ENCODE data around the gene CYP3A7. TPM values are rescaled to one million over a fixed set of nuclear protein-coding genes. Genes with fewer than 3 reads are reported as not detected.

Gene CYP3A7
- total RNA-seq (2022; extraction: Qiagen RNA extraction): 0.06 to 0.07 TPM in 2 of 5 replicates, not detected in the others

DNA sequence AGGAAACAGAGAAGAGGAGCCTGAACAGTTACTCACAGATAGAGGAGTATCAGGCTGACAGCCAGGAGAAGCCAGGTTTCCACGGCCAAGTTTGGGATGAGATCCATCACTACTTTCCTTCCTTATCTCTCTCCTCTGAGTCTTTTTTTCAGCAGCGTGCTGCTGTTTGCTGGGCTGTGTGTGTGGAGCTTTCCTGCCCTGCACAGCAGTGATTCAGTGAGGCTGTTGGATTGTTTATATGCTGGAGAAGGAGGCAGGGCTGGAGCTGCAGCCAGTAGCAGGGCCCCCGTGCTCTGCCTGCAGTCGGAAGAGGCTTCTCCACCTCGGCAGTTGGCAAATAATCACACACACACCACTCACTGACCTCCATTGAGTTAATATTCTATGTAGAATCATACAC lies at the start of gene CYP3A7:
Gene CYP3A7, minus strand, starts transcription at position 210 of the 400 bp plus-strand sequence. Its CDS starts 103 bp downstream, at position 107.

DNA sequence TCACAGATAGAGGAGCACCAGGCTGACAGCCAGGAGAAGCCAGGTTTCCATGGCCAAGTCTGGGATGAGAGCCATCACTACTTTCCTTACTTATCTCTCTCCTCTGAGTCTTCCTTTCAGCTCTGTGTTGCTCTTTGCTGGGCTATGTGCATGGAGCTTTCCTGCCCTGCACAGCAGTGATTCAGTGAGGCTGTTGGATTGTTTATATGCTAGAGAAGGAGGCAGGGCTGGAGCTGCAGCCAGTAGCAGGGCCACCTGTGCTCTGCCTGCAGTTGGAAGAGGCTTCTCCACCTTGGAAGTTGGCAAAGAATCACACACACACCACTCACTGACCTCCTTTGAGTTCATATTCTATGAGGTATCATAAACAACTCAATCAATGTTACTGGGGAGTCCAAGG lies 49.0 kb upstream of the CYP3A7 start, which contains the start of gene CYP3A4:
Gene CYP3A4, minus strand, starts transcription at position 178 of the 400 bp plus-strand sequence. Its CDS starts 103 bp downstream, at position 75.

DNA sequence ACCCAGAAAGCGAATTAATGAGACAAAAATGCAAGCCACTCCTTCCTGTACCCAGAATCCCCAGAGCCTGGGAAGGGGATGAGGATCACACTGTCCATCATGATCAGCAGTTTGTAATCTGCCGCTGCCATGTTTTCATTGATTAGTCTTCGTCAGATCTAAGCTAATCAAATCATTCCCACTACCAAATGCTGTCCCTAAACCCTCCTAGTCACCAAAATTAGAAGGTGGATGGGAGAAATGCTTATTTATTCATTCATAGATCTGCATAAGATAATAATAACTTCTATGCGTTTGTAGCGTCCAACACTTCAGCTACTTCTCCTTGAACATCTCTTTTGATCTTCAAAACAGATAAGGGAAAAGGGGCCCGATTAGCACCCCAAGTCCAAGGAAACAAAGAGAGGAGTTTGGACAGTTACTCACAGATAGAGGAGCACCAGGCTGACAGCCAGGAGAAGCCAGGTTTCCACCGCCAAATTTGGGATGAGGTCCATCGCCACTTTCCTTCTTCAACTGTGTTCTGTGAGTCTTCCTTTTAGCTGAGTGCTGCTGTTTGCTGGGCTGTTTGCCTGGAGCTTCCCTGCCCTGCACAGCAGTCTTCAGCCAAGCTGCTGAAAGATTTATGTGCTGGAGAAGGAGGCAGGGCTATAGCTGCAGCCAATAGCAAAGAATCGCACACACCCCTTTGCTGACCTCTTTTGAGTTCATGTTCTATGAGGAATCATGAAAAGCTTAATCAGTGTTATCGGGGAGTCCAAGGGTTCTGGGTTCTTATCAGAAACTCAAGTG lies 55.4 kb downstream of the CYP3A7 start, which contains the start of gene CYP3A5:
Gene CYP3A5, minus strand, starts transcription at position 597 of the 792 bp plus-strand sequence. Its CDS starts 100 bp downstream, at position 497.

Other genes starting within 250 kb of the CYP3A7 start
- gene ZNF394, start 234.9 kb downstream of the CYP3A7 start, total RNA-seq (2022; extraction: Qiagen RNA extraction): 15.9 to 18.8 TPM (median 17.9 TPM) in 5 replicates
- 8.9 to 10.1 TPM (median 9.2 TPM) in 5 replicates for gene ZKSCAN5, start 230.5 kb downstream of the CYP3A7 start, total RNA-seq (2022; extraction: Qiagen RNA extraction)
- gene FAM200A, start 183.1 kb downstream of the CYP3A7 start, total RNA-seq (2022; extraction: Qiagen RNA extraction): 4.2 to 6.7 TPM (median 6.2 TPM) in 5 replicates
- gene ZNF655, start 176.6 kb downstream of the CYP3A7 start, total RNA-seq (2022; extraction: Qiagen RNA extraction): 52.5 to 59.0 TPM (median 54.6 TPM) in 5 replicates
- 0.38 to 1.2 TPM (median 0.84 TPM) in 5 replicates for gene TMEM225B, start 136.9 kb downstream of the CYP3A7 start, total RNA-seq (2022; extraction: Qiagen RNA extraction)
- gene ZSCAN25, start 118.2 kb downstream of the CYP3A7 start, total RNA-seq (2022; extraction: Qiagen RNA extraction): 7.3 to 10.2 TPM (median 8.9 TPM) in 5 replicates
- gene CYP3A5, start 55.2 kb downstream of the CYP3A7 start, total RNA-seq (2022; extraction: Qiagen RNA extraction): 0.99 to 1.9 TPM (median 1.2 TPM) in 5 replicates
- 0.09 to 0.10 TPM in 2 of 5 replicates, not detected in the others for gene CYP3A4, start 49.0 kb upstream of the CYP3A7 start, total RNA-seq (2022; extraction: Qiagen RNA extraction)
- not detected in 5 replicates for gene CYP3A43, start 92.8 kb upstream of the CYP3A7 start, total RNA-seq (2022; extraction: Qiagen RNA extraction)
- not detected in 5 replicates for gene OR2AE1, start 141.8 kb upstream of the CYP3A7 start, total RNA-seq (2022; extraction: Qiagen RNA extraction)
- 24.6 to 27.9 TPM (median 25.0 TPM) in 5 replicates for gene TRIM4, start 184.3 kb upstream of the CYP3A7 start, total RNA-seq (2022; extraction: Qiagen RNA extraction)
- gene GJC3, start 194.4 kb upstream of the CYP3A7 start, total RNA-seq (2022; extraction: Qiagen RNA extraction): 0.12 to 0.21 TPM (median 0.12 TPM) in 3 of 5 replicates, not detected in the others
- gene AZGP1, start 240.8 kb upstream of the CYP3A7 start, total RNA-seq (2022; extraction: Qiagen RNA extraction): 0.13 TPM in 1 of 5 replicates, not detected in the others